GDM1 (cell line): ENCODE results near the gene SARDH.

ENCODE experiments used
- DNase-seq: peaks from one replicate; lab custom pipeline; 2025; lab: John Stamatoyannopoulos, UW

Gene SARDH

GRCh38 chr9:133647148-133647547, 91.0 kb downstream of the SARDH start:
- DNase-seq: no peak

GRCh38 chr9:133645021-133645765, 93.0 kb downstream of the SARDH start:
- DNase-seq: no peak

- no peak for DNase-seq
Observed at GRCh38 chr9:133643978-133644760, 94.0 kb downstream of the SARDH start.

- DNase-seq: no peak
Observed at GRCh38 chr9:133643362-133643755, 94.8 kb downstream of the SARDH start.

- DNase-seq: no peak
Observed at GRCh38 chr9:133642708-133643361, 95.3 kb downstream of the SARDH start.

GRCh38 chr9:133641861-133642595, 96.1 kb downstream of the SARDH start:
- DNase-seq: no peak

GRCh38 chr9:133641396-133641655, 96.8 kb downstream of the SARDH start:
- DNase-seq: no peak

GRCh38 chr9:133640580-133641395, 97.4 kb downstream of the SARDH start:
- no peak for DNase-seq

GRCh38 chr9:133640160-133640559, 98.0 kb downstream of the SARDH start:
- DNase-seq: no peak

- DNase-seq: no peak
Observed at GRCh38 chr9:133639613-133640012, 98.5 kb downstream of the SARDH start.

GRCh38 chr9:133638711-133639110, 99.4 kb downstream of the SARDH start:
- no peak for DNase-seq

GRCh38 chr9:133638076-133638475, 100.1 kb downstream of the SARDH start:
- no peak for DNase-seq

GRCh38 chr9:133637451-133638055, 100.6 kb downstream of the SARDH start:
- DNase-seq: no peak

GRCh38 chr9:133636902-133637301, 101.2 kb downstream of the SARDH start:
- DNase-seq: no peak

- no peak for DNase-seq
Observed at GRCh38 chr9:133635533-133636531, 102.3 kb downstream of the SARDH start, which contains the start of gene DBH. DBH (plus strand) TSS chr9:133636363; CDS start chr9:133636372, 9 bp downstream.

- no peak for DNase-seq
Observed at GRCh38 chr9:133635098-133635497, 103.1 kb downstream of the SARDH start.

- DNase-seq: no peak
Observed at GRCh38 chr9:133634081-133634691, 104.0 kb downstream of the SARDH start.

GRCh38 chr9:133633681-133634080, 104.5 kb downstream of the SARDH start:
- no peak for DNase-seq
